GM12874 (cell line): Measurements from ENCODE around the gene CDKAL1.

Source experiments
- CTCF ChIP-seq: IDR thresholded peaks from 2 replicates; pipeline ENCODE4 v1.5.1; 2011; ENCODE audit warnings: low read depth, mild to moderate bottlenecking, control low read depth, low read length, moderate library complexity; ENCODE audit not compliant: insufficient read depth

Gene CDKAL1

GRCh38 chr6:20632696-20633095 lies 98.4 kb downstream of the CDKAL1 start:
- TF ChIP-seq CTCF: no peak

- TF ChIP-seq CTCF: no peak
Observed at GRCh38 chr6:20633566-20634340, 99.5 kb downstream of the CDKAL1 start.

GRCh38 chr6:20639161-20639560 lies 104.9 kb downstream of the CDKAL1 start:
- no peak for TF ChIP-seq CTCF

- no peak for TF ChIP-seq CTCF
Observed at GRCh38 chr6:20640181-20640580, 105.9 kb downstream of the CDKAL1 start.

GRCh38 chr6:20642441-20642840 lies 108.2 kb downstream of the CDKAL1 start:
- TF ChIP-seq CTCF: no peak

- TF ChIP-seq CTCF: no peak
Observed at GRCh38 chr6:20644667-20645370, 110.6 kb downstream of the CDKAL1 start.

- no peak for TF ChIP-seq CTCF
Observed at GRCh38 chr6:20647585-20647984, 113.3 kb downstream of the CDKAL1 start.
